Ascending aorta (tissue), 2 donors: ENCODE data around the gene AIFM2. TPM values are rescaled to one million over a fixed set of nuclear protein-coding genes. Genes with fewer than 3 reads are reported as not detected.
A peak's percentile ranks its signal among the peaks of the same experiment; 100 is the strongest.
"Not testable (repeated sequence)": the region's sequence is repeated elsewhere in the genome, so short reads cannot be mapped to it uniquely, and the experiment has no call there.

ENCODE experiments used
- DNase-seq, 2 donors: peaks; one replicate each; pipeline ENCODE4 v3.0.0-alpha.2; 2019; ENCODE audit warnings: low spot score in 2 of 2
- H3K27ac ChIP-seq, 2 donors: fragments of 200-600 bp; sonication (generic); one replicate each; pipeline ENCODE4 v1.5.1; 2016 to 2017; ENCODE audit warnings: mild to moderate bottlenecking in 1 of 2
- H3K27me3 ChIP-seq: fragments of 200-600 bp; sonication (generic); one replicate; pipeline ENCODE4 v1.5.1; 2017
- H3K36me3 ChIP-seq, 2 donors: fragments of 200-600 bp; sonication (generic); one replicate each; pipeline ENCODE4 v1.5.1; 2016
- H3K4me1 ChIP-seq, 2 donors: fragments of 200-600 bp; sonication (generic); one replicate each; pipeline ENCODE4 v1.5.1; 2016 to 2017; ENCODE audit warnings: mild to moderate bottlenecking in 1 of 2
- H3K4me3 ChIP-seq, 2 donors: fragments of 200-600 bp; sonication (generic); one replicate each; pipeline ENCODE4 v1.5.1; 2016 to 2017; ENCODE audit warnings: mild to moderate bottlenecking in 1 of 2
- H3K9me3 ChIP-seq, 2 donors: fragments of 200-600 bp; sonication (generic); one replicate each; pipeline ENCODE4 v1.5.1; 2016
- CTCF ChIP-seq, 3 experiments: fragments of 200-600 bp in 2 of 3; fragments of 450-650 bp in 1 of 3; sonication (generic) in 2 of 3; IDR thresholded peaks; one replicate each; pipeline ENCODE4 v1.5.1; 2016 to 2019; ENCODE audit warnings: antibody characterized with exemption in 3 of 3, mild to moderate bottlenecking in 1 of 3, moderate library complexity in 1 of 3
- intact Hi-C: fragments of 100-400 bp; cut with DNase I; formaldehyde crosslinking; loops from one replicate; pipeline ENCODE4 v1.15.1; 2023
- total RNA-seq: library from RNA; depleted of rRNA; stranded (reverse); fragments of >200 nt; gene quantifications from one replicate; pipeline ENCODE4 v1.1.0, GENCODE V29; 2016

The AIFM2 gene
- total RNA-seq, 1 donor from 2014 or later, result 2.9 TPM

GRCh38 chr10:70106958-70107791 is 25.4 kb downstream of the AIFM2 start:
- Histone ChIP-seq H3K4me1 (no peaks in the 10 kb centered on the region), H3K4me3 (no peak overlapping the region), H3K9me3 (no peaks in the 10 kb centered on the region), H3K36me3 (peaks cover 17 to 22% of the 10 kb centered on the region in 2 donors), H3K27me3 (no peaks in the 10 kb centered on the region), H3K27ac (no peak overlapping the region)
- DNase-seq, result no peak
- peak in 2 of 3 experiments; percentile 20 to 32 for TF ChIP-seq CTCF (IDR thresholded peaks at IDR 0.05)
- intact Hi-C loops, result no loop called here

- Histone ChIP-seq H3K4me1 (no peaks in the 10 kb centered on the region), H3K27me3 (no peaks in the 10 kb centered on the region), H3K9me3 (no peaks in the 10 kb centered on the region), H3K36me3 (no peaks in the 10 kb centered on the region), H3K27ac (no peak overlapping the region), H3K4me3 (no peak overlapping the region)
- TF ChIP-seq CTCF (IDR thresholded peaks at IDR 0.05), result no peak
- intact Hi-C loops, result no loop called here
- DNase-seq, result no peak
These were observed 31.0 kb downstream of the AIFM2 start for GRCh38 chr10:70101668-70102067.

- H3K4me1 ChIP-seq, H3K27ac ChIP-seq, intact Hi-C loops, H3K27me3 ChIP-seq, DNase-seq, H3K4me3 ChIP-seq, H3K36me3 ChIP-seq, H3K9me3 ChIP-seq: not testable (repeated sequence)
These were observed 31.5 kb downstream of the AIFM2 start for GRCh38 chr10:70101068-70101562.

- peaks cover 0 to 3% of the 10 kb centered on the region in 2 donors for H3K36me3 ChIP-seq
These were observed 34.4 kb downstream of the AIFM2 start for GRCh38 chr10:70098271-70098670.

GRCh38 chr10:70097459-70097858 is 35.2 kb downstream of the AIFM2 start:
- Histone ChIP-seq H3K27me3 (no peaks in the 10 kb centered on the region), H3K4me1 (no peaks in the 10 kb centered on the region), H3K9me3 (no peaks in the 10 kb centered on the region), H3K36me3 (peaks cover 0 to 3% of the 10 kb centered on the region in 2 donors), H3K27ac (no peak overlapping the region), H3K4me3 (no peak overlapping the region)
- no peak for TF ChIP-seq CTCF (IDR thresholded peaks at IDR 0.05)
- intact Hi-C loops, result no loop called here
- no peak for DNase-seq

More at GRCh38 chr10:70098271-70098670, 34.4 kb downstream of the AIFM2 start:
- Histone ChIP-seq H3K4me3 (no peak overlapping the region), H3K27ac (no peak overlapping the region), H3K9me3 (no peaks in the 10 kb centered on the region), H3K4me1 (no peaks in the 10 kb centered on the region), H3K27me3 (no peaks in the 10 kb centered on the region)
- no peak for TF ChIP-seq CTCF (IDR thresholded peaks at IDR 0.05)
- intact Hi-C loops, result no loop called here
- no peak for DNase-seq

- H3K9me3 ChIP-seq, result no peaks in the 10 kb centered on the region
- no peak for TF ChIP-seq CTCF (IDR thresholded peaks at IDR 0.05)
- no peak overlapping the region for H3K27ac ChIP-seq
- no peaks in the 10 kb centered on the region for H3K27me3 ChIP-seq
- no peak for DNase-seq
- peaks cover 0 to 3% of the 10 kb centered on the region in 2 donors for H3K36me3 ChIP-seq
- intact Hi-C loops, result no loop called here
- H3K4me3 ChIP-seq, result no peak overlapping the region
- H3K4me1 ChIP-seq, result no peaks in the 10 kb centered on the region
These were observed 35.8 kb downstream of the AIFM2 start for GRCh38 chr10:70096705-70097420.
